Measurements from ENCODE around the gene ENGASE. TPM values are rescaled to one million over a fixed set of nuclear protein-coding genes. Genes with fewer than 3 reads are reported as not detected.

Gene ENGASE
- total RNA-seq, 1 donor from 2014 or later: 11.5 TPM

DNA sequence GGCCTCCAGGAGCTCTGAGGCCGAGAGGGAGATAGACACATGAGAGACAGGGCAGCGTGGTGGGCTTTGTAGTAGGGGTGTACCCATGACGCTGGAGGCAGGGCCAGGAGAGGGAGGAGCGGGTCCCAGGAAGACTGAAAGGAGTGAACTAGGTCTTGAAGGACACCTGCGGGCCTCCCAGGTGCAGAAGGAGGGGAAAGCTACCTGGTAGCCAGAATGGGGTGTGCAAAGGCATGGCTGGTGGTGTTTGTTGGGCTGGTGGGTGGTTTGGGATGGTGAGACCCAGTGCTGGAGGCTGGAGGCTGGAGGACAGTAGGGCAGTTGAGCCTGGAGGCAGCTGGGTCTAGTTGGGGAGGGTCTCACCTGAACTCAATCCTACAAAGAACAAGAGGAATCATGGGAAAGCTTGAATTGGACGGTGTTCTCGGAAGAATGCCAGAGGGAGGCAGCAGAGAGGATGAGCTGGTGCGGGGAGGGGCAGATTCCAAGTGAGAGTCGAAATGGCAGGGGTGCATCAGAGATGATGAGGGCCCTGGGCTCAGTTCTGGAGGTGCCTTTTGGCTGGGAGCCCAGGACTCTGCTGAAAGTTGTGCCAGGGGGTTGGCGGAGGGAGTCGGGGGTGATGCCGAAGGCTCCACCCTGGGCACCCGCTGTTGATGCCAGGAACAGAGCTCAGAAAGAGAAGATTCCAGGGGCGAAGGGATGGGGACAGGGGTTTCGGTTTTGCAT, 29.5 kb upstream of the ENGASE start:
- DNase-seq (ENCODE audit: low read depth) (no peak), FAIRE-seq (no peak)
- no peaks in the 10 kb centered on the region for H3K36me3 Mint-ChIP-seq (ENCODE audit: low read depth, unreplicated experiment)
- no peaks in the 10 kb centered on the region for H3K79me2 ChIP-seq (ENCODE audit: insufficient read depth, low read length)
- peaks cover 6% of the 10 kb centered on the region for H3K4me1 ChIP-seq (ENCODE audit: insufficient read depth, low read length)
- no peaks in the 10 kb centered on the region for H3K9me3 ChIP-seq (ENCODE audit: insufficient read depth, low read depth, low read length)
- peaks cover 46% of the 10 kb centered on the region for H3K27me3 Mint-ChIP-seq (ENCODE audit: low read depth, unreplicated experiment)
- no peak overlapping the region for H2AFZ ChIP-seq (ENCODE audit: low read depth, low read length)
- no peaks in the 10 kb centered on the region for H3K36me3 ChIP-seq (ENCODE audit: insufficient read depth, low read length)
- no peak overlapping the region for H3K9ac ChIP-seq (ENCODE audit: low read length)
- peaks cover 2% of the 10 kb centered on the region for H3K27me3 ChIP-seq (ENCODE audit: insufficient read depth, low read length)
- H3K27ac ChIP-seq (ENCODE audit: low read depth, low read length): no peak overlapping the region
- TF ChIP-seq CTCF (IDR thresholded peaks at IDR 0.05; ENCODE audit: insufficient read depth, low read depth, low read length) (no peak), EZH2 (IDR thresholded peaks at IDR 0.05; ENCODE audit: insufficient read depth, low read length) (no peak)
- no peaks in the 10 kb centered on the region for H3K9me3 Mint-ChIP-seq (ENCODE audit: unreplicated experiment)
- H3K4me1 Mint-ChIP-seq (ENCODE audit: low read depth, unreplicated experiment): no peaks in the 10 kb centered on the region
- H4K20me1 ChIP-seq (ENCODE audit: insufficient read depth, low read length): peaks cover 8% of the 10 kb centered on the region
- no peak overlapping the region for H3K27ac Mint-ChIP-seq (ENCODE audit: unreplicated experiment)
- H3K4me2 ChIP-seq (ENCODE audit: low read length): no peak overlapping the region
- peak overlapping the region; percentile 29 for H3K4me3 Mint-ChIP-seq (ENCODE audit: unreplicated experiment)
- H3K4me3 ChIP-seq (ENCODE audit: insufficient read depth, low read depth, low read length): no peak overlapping the region

GRCh38 chr17:79045842-79046196, 28.8 kb upstream of the ENGASE start:
- no peaks in the 10 kb centered on the region for H3K36me3 ChIP-seq (ENCODE audit: insufficient read depth, low read length)
- H3K4me3 Mint-ChIP-seq (ENCODE audit: unreplicated experiment): no peak overlapping the region
- H3K27me3 ChIP-seq (ENCODE audit: insufficient read depth, low read length): peaks cover 2% of the 10 kb centered on the region
- H3K27ac ChIP-seq (ENCODE audit: low read depth, low read length): no peak overlapping the region
- no peak for TF ChIP-seq EZH2 (IDR thresholded peaks at IDR 0.05; ENCODE audit: insufficient read depth, low read length)
- TF ChIP-seq CTCF (IDR thresholded peaks at IDR 0.05; ENCODE audit: insufficient read depth, low read depth, low read length): peak; percentile 76
- H2AFZ ChIP-seq (ENCODE audit: low read depth, low read length): no peak overlapping the region
- H3K9me3 Mint-ChIP-seq (ENCODE audit: unreplicated experiment): no peaks in the 10 kb centered on the region
- no peak overlapping the region for H3K4me3 ChIP-seq (ENCODE audit: insufficient read depth, low read depth, low read length)
- peaks cover 6% of the 10 kb centered on the region for H3K4me1 ChIP-seq (ENCODE audit: insufficient read depth, low read length)
- no peaks in the 10 kb centered on the region for H3K36me3 Mint-ChIP-seq (ENCODE audit: low read depth, unreplicated experiment)
- no peak overlapping the region for H3K27ac Mint-ChIP-seq (ENCODE audit: unreplicated experiment)
- no peaks in the 10 kb centered on the region for H3K9me3 ChIP-seq (ENCODE audit: insufficient read depth, low read depth, low read length)
- DNase-seq (ENCODE audit: low read depth) (no peak), FAIRE-seq (no peak)
- no peaks in the 10 kb centered on the region for H3K4me1 Mint-ChIP-seq (ENCODE audit: low read depth, unreplicated experiment)
- peaks cover 8% of the 10 kb centered on the region for H4K20me1 ChIP-seq (ENCODE audit: insufficient read depth, low read length)
- H3K27me3 Mint-ChIP-seq (ENCODE audit: low read depth, unreplicated experiment): peaks cover 47% of the 10 kb centered on the region
- H3K9ac ChIP-seq (ENCODE audit: low read length): no peak overlapping the region
- no peak overlapping the region for H3K4me2 ChIP-seq (ENCODE audit: low read length)
- H3K79me2 ChIP-seq (ENCODE audit: insufficient read depth, low read length): no peaks in the 10 kb centered on the region

DNA sequence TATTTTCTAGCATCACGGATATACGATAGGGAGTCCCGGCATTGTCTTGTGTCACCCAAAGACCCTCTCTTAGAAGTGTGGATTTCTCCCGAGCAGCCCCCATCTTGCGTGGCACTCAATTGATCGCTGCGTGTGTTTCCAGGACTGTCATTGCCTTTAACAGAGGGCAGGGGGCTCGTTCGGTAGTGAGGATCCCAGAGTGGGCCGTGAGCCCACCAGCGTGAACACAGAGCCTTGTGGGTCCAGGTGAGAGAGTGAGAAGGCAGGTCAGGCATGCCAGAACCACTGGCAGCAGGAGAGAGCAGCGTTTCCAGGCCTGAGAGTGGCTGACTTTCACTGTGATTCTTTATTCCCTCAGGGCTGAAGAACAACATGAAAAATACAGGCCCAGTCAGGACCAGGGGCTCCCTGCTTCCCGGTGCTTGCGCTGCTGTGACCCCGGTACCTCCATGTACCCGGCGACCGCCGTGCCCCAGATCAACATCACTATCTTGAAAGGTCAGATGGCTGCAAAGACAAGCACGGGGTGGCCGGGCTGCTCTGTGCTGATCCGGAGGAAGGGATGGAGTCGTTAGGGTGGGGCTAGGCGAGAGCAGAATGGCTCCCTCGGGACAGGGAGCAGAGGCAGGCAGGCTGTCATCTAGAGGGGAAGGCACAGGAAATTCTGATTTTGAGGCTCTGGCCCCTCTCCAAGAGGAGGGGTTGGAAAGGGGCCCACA, 28.3 kb upstream of the ENGASE start:
- H3K4me1 ChIP-seq (ENCODE audit: insufficient read depth, low read length): peaks cover 6% of the 10 kb centered on the region
- DNase-seq (ENCODE audit: low read depth) (no peak), FAIRE-seq (no peak)
- Mint-ChIP-seq H3K27ac (ENCODE audit: unreplicated experiment) (no peak overlapping the region), H3K4me3 (ENCODE audit: unreplicated experiment) (no peak overlapping the region), H3K9me3 (ENCODE audit: unreplicated experiment) (no peaks in the 10 kb centered on the region), H3K36me3 (ENCODE audit: low read depth, unreplicated experiment) (no peaks in the 10 kb centered on the region), H3K27me3 (ENCODE audit: low read depth, unreplicated experiment) (peaks cover 50% of the 10 kb centered on the region), H3K4me1 (ENCODE audit: low read depth, unreplicated experiment) (peaks cover 4% of the 10 kb centered on the region)
- H3K4me2 ChIP-seq (ENCODE audit: low read length): no peak overlapping the region
- H4K20me1 ChIP-seq (ENCODE audit: insufficient read depth, low read length): peaks cover 8% of the 10 kb centered on the region
- H3K36me3 ChIP-seq (ENCODE audit: insufficient read depth, low read length): no peaks in the 10 kb centered on the region
- TF ChIP-seq EZH2 (IDR thresholded peaks at IDR 0.05; ENCODE audit: insufficient read depth, low read length): no peak
- no peak for TF ChIP-seq CTCF (IDR thresholded peaks at IDR 0.05; ENCODE audit: insufficient read depth, low read depth, low read length)
- H3K79me2 ChIP-seq (ENCODE audit: insufficient read depth, low read length): no peaks in the 10 kb centered on the region
- no peak overlapping the region for H3K27ac ChIP-seq (ENCODE audit: low read depth, low read length)
- H2AFZ ChIP-seq (ENCODE audit: low read depth, low read length): no peak overlapping the region
- no peak overlapping the region for H3K9ac ChIP-seq (ENCODE audit: low read length)
- H3K4me3 ChIP-seq (ENCODE audit: insufficient read depth, low read depth, low read length): no peak overlapping the region
- no peaks in the 10 kb centered on the region for H3K9me3 ChIP-seq (ENCODE audit: insufficient read depth, low read depth, low read length)
- peaks cover 2% of the 10 kb centered on the region for H3K27me3 ChIP-seq (ENCODE audit: insufficient read depth, low read length)
